HepG2 (cell line): ENCODE data around the gene LOC128125822.

Source experiments
- CENPT ChIP-seq: sonication (generic); formaldehyde crosslinking; IDR thresholded peaks from 2 replicates; pipeline ENCODE4 v1.8.0; 2022; ENCODE audit warnings: low read depth, mild to moderate bottlenecking, moderate library complexity, missing genetic modification reagents
- EED ChIP-seq: sonication (generic); formaldehyde crosslinking; IDR thresholded peaks from 2 replicates; pipeline ENCODE4 v1.5.0; 2020; ENCODE audit warnings: mild to moderate bottlenecking, missing genetic modification reagents
- GTF2F1 ChIP-seq: fragments of 150-350 bp; IDR thresholded peaks from 2 replicates; pipeline ENCODE4 v1.6.1; 2014; ENCODE audit warnings: low read length
- KDM5B ChIP-seq: sonication (generic); formaldehyde crosslinking; IDR thresholded peaks from 2 replicates; pipeline ENCODE4 v1.4.0; 2020; ENCODE audit warnings: missing genetic modification reagents, mild to moderate bottlenecking, borderline replicate concordance
- NFE2L1 ChIP-seq: sonication (generic); formaldehyde crosslinking; IDR thresholded peaks from 2 replicates; pipeline ENCODE4 v1.4.0; 2020; ENCODE audit warnings: missing genetic modification reagents, mild to moderate bottlenecking, borderline replicate concordance
- SNRNP70 ChIP-seq: fragments of 200-400 bp; formaldehyde crosslinking; IDR thresholded peaks from 2 replicates; pipeline ENCODE4 v1.6.1; 2017; ENCODE audit warnings: mild to moderate bottlenecking, low read depth, low read length, moderate library complexity
- SP5 ChIP-seq: IDR thresholded peaks from 2 replicates; pipeline ENCODE4 v1.6.1; 2016; ENCODE audit warnings: low read depth, borderline replicate concordance
- SSRP1 ChIP-seq: IDR thresholded peaks from 2 replicates; pipeline ENCODE4 v1.6.1; 2016; ENCODE audit warnings: control low read depth
- ZBTB1 ChIP-seq: sonication (generic); formaldehyde crosslinking; IDR thresholded peaks from 2 replicates; pipeline ENCODE4 v1.4.0; 2020; ENCODE audit warnings: missing genetic modification reagents, borderline replicate concordance
- ZNF143 ChIP-seq: sonication (generic); formaldehyde crosslinking; IDR thresholded peaks from 2 replicates; pipeline ENCODE4 v1.4.0; 2020; ENCODE audit warnings: missing genetic modification reagents
- ZNF652 ChIP-seq: IDR thresholded peaks from 2 replicates; pipeline ENCODE4 v1.6.1; 2016; ENCODE audit warnings: low read depth, borderline replicate concordance
- ZNF709 ChIP-seq: sonication (generic); formaldehyde crosslinking; IDR thresholded peaks from 2 replicates; pipeline ENCODE4 v1.5.0; 2020; ENCODE audit warnings: mild to moderate bottlenecking, missing genetic modification reagents
- ZNF713 ChIP-seq: sonication (generic); formaldehyde crosslinking; IDR thresholded peaks from 2 replicates; pipeline ENCODE4 v1.4.0; 2020; ENCODE audit warnings: mild to moderate bottlenecking, missing genetic modification reagents
- TF ChIP-seq, protein P1 (sequence below): IDR thresholded peaks from 2 replicates; pipeline ENCODE4 v1.6.1; 2016; ENCODE audit warnings: missing compliant biosample characterization, missing genetic modification reagents, borderline replicate concordance
- TF ChIP-seq, protein P2 (sequence below): sonication (generic); formaldehyde crosslinking; IDR thresholded peaks from 2 replicates; pipeline ENCODE4 v1.8.1; 2023; ENCODE audit warnings: mild to moderate bottlenecking, missing genetic modification reagents
- TF ChIP-seq, protein P3 (sequence below): sonication (generic); formaldehyde crosslinking; IDR thresholded peaks from 2 replicates; pipeline ENCODE4 v1.4.0; 2020; ENCODE audit warnings: mild to moderate bottlenecking, missing genetic modification reagents
- TF ChIP-seq, protein P4 (sequence below), 2 experiments: sonication (generic) in 1 of 2; formaldehyde crosslinking in 1 of 2; IDR thresholded peaks; 2 replicates each; pipeline versions ENCODE4 v1.4.0 to v1.6.1; 2016 to 2020; ENCODE audit warnings: borderline replicate concordance in 1 of 2, low read depth in 1 of 2, mild to moderate bottlenecking in 1 of 2, missing genetic modification reagents in 1 of 2
- TF ChIP-seq, protein P5 (sequence below): sonication (generic); formaldehyde crosslinking; IDR thresholded peaks from 2 replicates; pipeline ENCODE4 v1.4.0; 2020; ENCODE audit warnings: missing genetic modification reagents

The LOC128125822 gene

DNA sequence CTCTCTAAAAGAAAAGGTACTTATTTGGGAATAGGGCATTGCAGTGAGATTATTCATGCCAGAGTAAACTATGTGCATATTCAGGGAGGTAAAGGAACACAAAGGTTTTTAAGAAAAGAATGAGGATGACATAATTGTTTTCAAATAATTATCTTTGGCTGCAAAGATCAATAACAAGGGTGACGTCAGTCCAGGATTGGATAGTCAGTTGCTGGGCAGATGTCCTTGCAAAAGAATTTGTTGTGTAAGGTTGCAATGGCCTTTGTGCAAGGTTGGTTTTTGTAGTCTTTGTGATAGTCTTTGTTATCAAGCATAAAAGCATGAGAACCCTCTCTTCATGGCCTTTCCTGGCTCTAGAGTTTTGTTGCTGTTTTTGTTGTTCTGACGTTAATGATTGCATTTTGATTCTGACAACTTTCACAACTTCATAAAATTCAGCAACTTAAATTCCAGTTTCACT is 17.7 kb downstream of the LOC128125822 start (continued):
- TF ChIP-seq, protein P1, sequence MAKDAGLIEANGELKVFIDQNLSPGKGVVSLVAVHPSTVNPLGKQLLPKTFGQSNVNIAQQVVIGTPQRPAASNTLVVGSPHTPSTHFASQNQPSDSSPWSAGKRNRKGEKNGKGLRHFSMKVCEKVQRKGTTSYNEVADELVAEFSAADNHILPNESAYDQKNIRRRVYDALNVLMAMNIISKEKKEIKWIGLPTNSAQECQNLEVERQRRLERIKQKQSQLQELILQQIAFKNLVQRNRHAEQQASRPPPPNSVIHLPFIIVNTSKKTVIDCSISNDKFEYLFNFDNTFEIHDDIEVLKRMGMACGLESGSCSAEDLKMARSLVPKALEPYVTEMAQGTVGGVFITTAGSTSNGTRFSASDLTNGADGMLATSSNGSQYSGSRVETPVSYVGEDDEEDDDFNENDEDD, result no peak
- no peak for TF ChIP-seq ZNF143 (CRISPR knock-in tag)
- TF ChIP-seq, protein P2, sequence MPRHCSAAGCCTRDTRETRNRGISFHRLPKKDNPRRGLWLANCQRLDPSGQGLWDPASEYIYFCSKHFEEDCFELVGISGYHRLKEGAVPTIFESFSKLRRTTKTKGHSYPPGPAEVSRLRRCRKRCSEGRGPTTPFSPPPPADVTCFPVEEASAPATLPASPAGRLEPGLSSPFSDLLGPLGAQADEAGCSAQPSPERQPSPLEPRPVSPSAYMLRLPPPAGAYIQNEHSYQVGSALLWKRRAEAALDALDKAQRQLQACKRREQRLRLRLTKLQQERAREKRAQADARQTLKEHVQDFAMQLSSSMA (CRISPR knock-in tag), result no peak
- no peak for TF ChIP-seq EED
- TF ChIP-seq, protein P3, sequence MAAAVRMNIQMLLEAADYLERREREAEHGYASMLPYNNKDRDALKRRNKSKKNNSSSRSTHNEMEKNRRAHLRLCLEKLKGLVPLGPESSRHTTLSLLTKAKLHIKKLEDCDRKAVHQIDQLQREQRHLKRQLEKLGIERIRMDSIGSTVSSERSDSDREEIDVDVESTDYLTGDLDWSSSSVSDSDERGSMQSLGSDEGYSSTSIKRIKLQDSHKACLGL, result no peak
- TF ChIP-seq GTF2F1, result no peak
- TF ChIP-seq, protein P4, sequence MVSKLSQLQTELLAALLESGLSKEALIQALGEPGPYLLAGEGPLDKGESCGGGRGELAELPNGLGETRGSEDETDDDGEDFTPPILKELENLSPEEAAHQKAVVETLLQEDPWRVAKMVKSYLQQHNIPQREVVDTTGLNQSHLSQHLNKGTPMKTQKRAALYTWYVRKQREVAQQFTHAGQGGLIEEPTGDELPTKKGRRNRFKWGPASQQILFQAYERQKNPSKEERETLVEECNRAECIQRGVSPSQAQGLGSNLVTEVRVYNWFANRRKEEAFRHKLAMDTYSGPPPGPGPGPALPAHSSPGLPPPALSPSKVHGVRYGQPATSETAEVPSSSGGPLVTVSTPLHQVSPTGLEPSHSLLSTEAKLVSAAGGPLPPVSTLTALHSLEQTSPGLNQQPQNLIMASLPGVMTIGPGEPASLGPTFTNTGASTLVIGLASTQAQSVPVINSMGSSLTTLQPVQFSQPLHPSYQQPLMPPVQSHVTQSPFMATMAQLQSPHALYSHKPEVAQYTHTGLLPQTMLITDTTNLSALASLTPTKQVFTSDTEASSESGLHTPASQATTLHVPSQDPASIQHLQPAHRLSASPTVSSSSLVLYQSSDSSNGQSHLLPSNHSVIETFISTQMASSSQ (IDR thresholded peaks at IDR 0.05; ENCODE audit: low read depth), result peak; percentile 40; the same call in 1 of the 2 replicates
- TF ChIP-seq, protein P4 (CRISPR knock-in tag; IDR thresholded peaks at IDR 0.05; ENCODE audit: borderline replicate concordance), result no peak
- no peak for TF ChIP-seq SP5
- TF ChIP-seq, protein P5, sequence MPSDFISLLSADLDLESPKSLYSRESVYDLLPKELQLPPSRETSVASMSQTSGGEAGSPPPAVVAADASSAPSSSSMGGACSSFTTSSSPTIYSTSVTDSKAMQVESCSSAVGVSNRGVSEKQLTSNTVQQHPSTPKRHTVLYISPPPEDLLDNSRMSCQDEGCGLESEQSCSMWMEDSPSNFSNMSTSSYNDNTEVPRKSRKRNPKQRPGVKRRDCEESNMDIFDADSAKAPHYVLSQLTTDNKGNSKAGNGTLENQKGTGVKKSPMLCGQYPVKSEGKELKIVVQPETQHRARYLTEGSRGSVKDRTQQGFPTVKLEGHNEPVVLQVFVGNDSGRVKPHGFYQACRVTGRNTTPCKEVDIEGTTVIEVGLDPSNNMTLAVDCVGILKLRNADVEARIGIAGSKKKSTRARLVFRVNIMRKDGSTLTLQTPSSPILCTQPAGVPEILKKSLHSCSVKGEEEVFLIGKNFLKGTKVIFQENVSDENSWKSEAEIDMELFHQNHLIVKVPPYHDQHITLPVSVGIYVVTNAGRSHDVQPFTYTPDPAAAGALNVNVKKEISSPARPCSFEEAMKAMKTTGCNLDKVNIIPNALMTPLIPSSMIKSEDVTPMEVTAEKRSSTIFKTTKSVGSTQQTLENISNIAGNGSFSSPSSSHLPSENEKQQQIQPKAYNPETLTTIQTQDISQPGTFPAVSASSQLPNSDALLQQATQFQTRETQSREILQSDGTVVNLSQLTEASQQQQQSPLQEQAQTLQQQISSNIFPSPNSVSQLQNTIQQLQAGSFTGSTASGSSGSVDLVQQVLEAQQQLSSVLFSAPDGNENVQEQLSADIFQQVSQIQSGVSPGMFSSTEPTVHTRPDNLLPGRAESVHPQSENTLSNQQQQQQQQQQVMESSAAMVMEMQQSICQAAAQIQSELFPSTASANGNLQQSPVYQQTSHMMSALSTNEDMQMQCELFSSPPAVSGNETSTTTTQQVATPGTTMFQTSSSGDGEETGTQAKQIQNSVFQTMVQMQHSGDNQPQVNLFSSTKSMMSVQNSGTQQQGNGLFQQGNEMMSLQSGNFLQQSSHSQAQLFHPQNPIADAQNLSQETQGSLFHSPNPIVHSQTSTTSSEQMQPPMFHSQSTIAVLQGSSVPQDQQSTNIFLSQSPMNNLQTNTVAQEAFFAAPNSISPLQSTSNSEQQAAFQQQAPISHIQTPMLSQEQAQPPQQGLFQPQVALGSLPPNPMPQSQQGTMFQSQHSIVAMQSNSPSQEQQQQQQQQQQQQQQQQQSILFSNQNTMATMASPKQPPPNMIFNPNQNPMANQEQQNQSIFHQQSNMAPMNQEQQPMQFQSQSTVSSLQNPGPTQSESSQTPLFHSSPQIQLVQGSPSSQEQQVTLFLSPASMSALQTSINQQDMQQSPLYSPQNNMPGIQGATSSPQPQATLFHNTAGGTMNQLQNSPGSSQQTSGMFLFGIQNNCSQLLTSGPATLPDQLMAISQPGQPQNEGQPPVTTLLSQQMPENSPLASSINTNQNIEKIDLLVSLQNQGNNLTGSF (CRISPR knock-in tag), result no peak
- TF ChIP-seq NFE2L1 (CRISPR knock-in tag), result no peak
- TF ChIP-seq ZBTB1 (CRISPR knock-in tag), result no peak
- TF ChIP-seq CENPT (CRISPR knock-in tag), result no peak
- TF ChIP-seq ZNF652 (CRISPR knock-in tag), result no peak
- no peak for TF ChIP-seq KDM5B (CRISPR knock-in tag)
- no peak for TF ChIP-seq ZNF709 (CRISPR knock-in tag)
- no peak for TF ChIP-seq ZNF713 (CRISPR knock-in tag)
- TF ChIP-seq SNRNP70, result no peak
- no peak for TF ChIP-seq SSRP1
